ENCODE results near the gene TCP1.

TCP1 gene

DNA sequence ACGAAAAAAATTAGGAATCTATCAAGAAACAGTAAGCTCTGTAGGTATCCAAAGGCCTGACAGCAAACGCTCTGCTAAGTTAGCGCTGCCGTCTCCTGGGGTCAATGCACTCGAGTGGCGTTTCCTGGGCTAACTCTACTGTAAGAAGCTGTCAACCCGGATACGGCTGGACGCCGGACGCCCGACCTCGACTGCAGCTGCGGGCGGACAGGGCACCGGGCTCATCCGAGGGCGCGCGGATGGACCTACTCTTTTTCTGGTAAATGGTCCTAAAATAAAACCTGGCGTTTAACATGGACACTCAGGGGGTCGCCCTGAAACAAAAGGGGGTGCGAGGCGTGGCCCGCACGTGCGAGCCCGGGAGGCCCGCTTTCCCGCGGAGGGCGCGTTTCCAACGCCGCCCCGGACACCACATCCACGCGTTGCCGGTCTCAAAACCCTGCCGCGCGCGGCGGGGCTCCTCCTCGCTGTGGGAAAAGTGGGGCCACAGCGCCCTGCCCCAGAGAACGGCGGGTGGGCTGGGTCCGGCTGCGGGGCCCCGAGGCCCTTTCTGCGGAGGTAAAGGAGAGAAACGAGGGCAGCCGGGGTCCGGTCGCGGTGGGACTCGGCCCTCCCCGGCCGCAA lies 537 bp downstream of the TCP1 start:
- Histone ChIP-seq H3K9ac (peak overlapping the region; percentile 99), H3K27me3 (no peaks in the 10 kb centered on the region), H3K36me3 (peaks cover 58% of the 10 kb centered on the region), H3K4me2 (peak overlapping the region; percentile 85), H4K20me1 (peaks cover 68% of the 10 kb centered on the region), H3K4me3 (peak overlapping the region; percentile 99), H3K27ac (peak overlapping the region; percentile 97), H3K9me3 (no peaks in the 10 kb centered on the region), H3K4me1 (peaks cover 38% of the 10 kb centered on the region)
- TF ChIP-seq Cebpa-rat (IDR thresholded peaks at IDR 0.05), result no peak

- H3K9me3 ChIP-seq, result no peaks in the 10 kb centered on the region
- no peak for TF ChIP-seq Cebpa-rat (IDR thresholded peaks at IDR 0.05)
- H3K4me1 ChIP-seq, result peaks cover 38% of the 10 kb centered on the region
- H4K20me1 ChIP-seq, result peaks cover 74% of the 10 kb centered on the region
- H3K9ac ChIP-seq, result peak overlapping the region; percentile 99
- H3K36me3 ChIP-seq, result peaks cover 58% of the 10 kb centered on the region
- H3K4me3 ChIP-seq, result peak overlapping the region; percentile 99
- H3K27me3 ChIP-seq, result no peaks in the 10 kb centered on the region
- peak overlapping the region; percentile 97 for H3K27ac ChIP-seq
- H3K4me2 ChIP-seq, result peak overlapping the region; percentile 85
Observed at GRCh38 chr6:159788276-159788675, 1.1 kb downstream of the TCP1 start.

- H3K4me1 ChIP-seq, result no peaks in the 10 kb centered on the region
- no peak overlapping the region for H3K9ac ChIP-seq
- no peaks in the 10 kb centered on the region for H3K27me3 ChIP-seq
- H3K4me3 ChIP-seq, result no peak overlapping the region
- no peaks in the 10 kb centered on the region for H3K9me3 ChIP-seq
- H3K4me2 ChIP-seq, result no peak overlapping the region
- no peak overlapping the region for H3K27ac ChIP-seq
- H4K20me1 ChIP-seq, result peaks cover 59% of the 10 kb centered on the region
- no peak for TF ChIP-seq Cebpa-rat (IDR thresholded peaks at IDR 0.05)
- peaks cover 96% of the 10 kb centered on the region for H3K36me3 ChIP-seq
Observed at GRCh38 chr6:159778542-159779103, 10.8 kb downstream of the TCP1 start.

DNA sequence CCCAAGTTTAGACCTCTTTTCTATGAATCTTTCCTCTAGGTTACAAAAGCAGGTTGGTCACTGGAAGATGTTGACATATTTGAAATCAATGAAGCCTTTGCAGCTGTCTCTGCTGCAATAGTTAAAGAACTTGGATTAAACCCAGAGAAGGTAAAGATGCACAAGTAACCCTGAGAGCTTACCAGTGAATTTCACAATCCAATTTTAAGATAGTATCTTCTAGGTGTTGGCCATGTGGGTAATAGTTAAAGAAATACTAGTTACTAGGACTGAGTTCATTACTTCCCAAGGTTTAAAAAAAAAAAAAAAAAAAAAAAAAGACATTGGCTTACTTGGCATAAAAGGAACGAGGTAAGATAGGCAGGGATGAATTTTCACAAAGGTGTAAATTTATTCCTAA lies 11.3 kb downstream of the TCP1 start:
- peaks cover 54% of the 10 kb centered on the region for H4K20me1 ChIP-seq

DNA sequence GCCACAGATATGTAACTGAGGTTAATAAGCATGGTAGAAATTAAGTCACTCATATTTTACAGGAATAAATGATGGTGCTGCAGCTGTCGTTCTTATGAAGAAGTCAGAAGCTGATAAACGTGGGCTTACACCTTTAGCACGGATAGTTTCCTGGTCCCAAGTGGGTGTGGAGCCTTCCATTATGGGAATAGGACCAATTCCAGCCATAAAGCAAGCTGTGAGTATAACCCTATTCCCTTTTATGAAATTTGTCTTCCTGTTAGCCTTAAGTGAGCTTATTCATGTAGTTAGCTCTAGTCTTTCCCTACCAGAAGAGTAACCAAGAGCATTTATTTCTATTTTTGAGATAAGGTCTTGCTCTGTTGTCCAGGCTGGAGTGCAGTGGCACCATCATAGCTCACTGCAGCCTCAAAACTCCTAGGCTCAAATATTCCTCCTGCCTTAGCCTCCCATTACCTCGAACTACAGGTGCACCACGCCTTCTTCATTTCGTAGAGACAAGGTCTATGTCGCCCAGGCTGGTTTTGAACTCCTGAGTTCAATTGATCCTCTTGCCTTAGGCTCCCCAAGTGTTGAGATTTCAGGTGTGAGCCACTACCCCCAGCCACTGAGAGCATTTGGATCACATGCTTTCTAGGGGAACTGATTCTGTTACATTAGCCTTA lies 12.0 kb downstream of the TCP1 start:
- no peak overlapping the region for H3K9ac ChIP-seq
- no peak overlapping the region for H3K27ac ChIP-seq
- peaks cover 93% of the 10 kb centered on the region for H3K36me3 ChIP-seq
- no peaks in the 10 kb centered on the region for H3K4me1 ChIP-seq
- no peak overlapping the region for H3K4me3 ChIP-seq
- H3K27me3 ChIP-seq, result no peaks in the 10 kb centered on the region
- peaks cover 6% of the 10 kb centered on the region for H3K9me3 ChIP-seq
- no peak for TF ChIP-seq Cebpa-rat (IDR thresholded peaks at IDR 0.05)
- peaks cover 46% of the 10 kb centered on the region for H4K20me1 ChIP-seq
- no peak overlapping the region for H3K4me2 ChIP-seq

More for the DNA sequence above, 11.3 kb downstream of the TCP1 start:
- no peak overlapping the region for H3K27ac ChIP-seq
- H3K36me3 ChIP-seq, result peaks cover 93% of the 10 kb centered on the region
- no peaks in the 10 kb centered on the region for H3K4me1 ChIP-seq
- H3K9me3 ChIP-seq, result no peaks in the 10 kb centered on the region
- no peaks in the 10 kb centered on the region for H3K27me3 ChIP-seq
- no peak overlapping the region for H3K9ac ChIP-seq
- H3K4me2 ChIP-seq, result no peak overlapping the region
- no peak for TF ChIP-seq Cebpa-rat (IDR thresholded peaks at IDR 0.05)
- no peak overlapping the region for H3K4me3 ChIP-seq

DNA sequence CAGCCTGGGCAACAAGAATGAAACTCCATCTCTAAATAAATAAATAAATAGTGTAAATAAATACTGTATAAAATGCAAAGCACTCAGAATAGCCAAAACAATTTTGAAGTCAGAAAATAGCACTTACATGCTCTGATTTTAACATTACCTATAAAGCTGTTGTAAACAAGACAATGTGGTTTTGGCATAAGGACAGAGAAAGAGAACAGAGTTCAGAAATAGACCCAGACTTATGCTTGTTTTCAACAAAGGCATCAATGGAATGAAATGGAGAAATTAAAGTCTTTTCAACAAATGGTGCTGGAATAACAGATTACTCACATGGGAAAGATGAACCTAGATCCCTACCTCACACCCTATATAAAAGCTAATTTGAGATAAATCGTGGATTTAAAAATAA lies 17.2 kb downstream of the TCP1 start:
- TF ChIP-seq Cebpa-rat (IDR thresholded peaks at IDR 0.05), result no peak
- no peaks in the 10 kb centered on the region for H3K4me1 ChIP-seq
- H3K27ac ChIP-seq, result no peak overlapping the region
- H3K27me3 ChIP-seq, result no peaks in the 10 kb centered on the region
- no peaks in the 10 kb centered on the region for H4K20me1 ChIP-seq
- peaks cover 93% of the 10 kb centered on the region for H3K36me3 ChIP-seq
- no peak overlapping the region for H3K4me3 ChIP-seq
- peaks cover 17% of the 10 kb centered on the region for H3K9me3 ChIP-seq
- no peak overlapping the region for H3K9ac ChIP-seq
- H3K4me2 ChIP-seq, result no peak overlapping the region

- no peak overlapping the region for H3K27ac ChIP-seq
- H3K4me3 ChIP-seq, result no peak overlapping the region
- no peaks in the 10 kb centered on the region for H3K27me3 ChIP-seq
- no peaks in the 10 kb centered on the region for H3K4me1 ChIP-seq
- no peak overlapping the region for H3K9ac ChIP-seq
- no peak for TF ChIP-seq Cebpa-rat (IDR thresholded peaks at IDR 0.05)
- H3K9me3 ChIP-seq, result peaks cover 17% of the 10 kb centered on the region
- peaks cover 86% of the 10 kb centered on the region for H3K36me3 ChIP-seq
- H4K20me1 ChIP-seq, result no peaks in the 10 kb centered on the region
- no peak overlapping the region for H3K4me2 ChIP-seq
Observed at GRCh38 chr6:159769470-159769869, 19.9 kb downstream of the TCP1 start.

DNA sequence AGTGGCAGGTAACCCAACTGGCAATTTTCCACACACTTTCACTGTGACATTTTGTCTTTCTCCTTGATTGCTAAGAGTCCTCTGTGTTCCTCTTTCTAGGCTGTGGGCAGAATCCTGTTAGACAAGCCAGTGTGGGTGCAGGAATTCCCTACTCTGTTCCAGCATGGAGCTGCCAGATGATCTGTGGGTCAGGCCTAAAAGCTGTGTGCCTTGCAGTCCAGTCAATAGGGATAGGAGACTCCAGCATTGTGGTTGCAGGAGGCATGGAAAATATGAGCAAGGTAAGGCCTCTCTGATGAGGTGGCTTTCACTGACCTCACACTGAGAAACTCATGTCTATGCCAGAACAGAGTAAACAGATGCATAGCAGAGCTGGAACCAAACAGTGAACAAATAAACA lies 22.5 kb downstream of the TCP1 start:
- H3K36me3 ChIP-seq, result peaks cover 83% of the 10 kb centered on the region

DNA sequence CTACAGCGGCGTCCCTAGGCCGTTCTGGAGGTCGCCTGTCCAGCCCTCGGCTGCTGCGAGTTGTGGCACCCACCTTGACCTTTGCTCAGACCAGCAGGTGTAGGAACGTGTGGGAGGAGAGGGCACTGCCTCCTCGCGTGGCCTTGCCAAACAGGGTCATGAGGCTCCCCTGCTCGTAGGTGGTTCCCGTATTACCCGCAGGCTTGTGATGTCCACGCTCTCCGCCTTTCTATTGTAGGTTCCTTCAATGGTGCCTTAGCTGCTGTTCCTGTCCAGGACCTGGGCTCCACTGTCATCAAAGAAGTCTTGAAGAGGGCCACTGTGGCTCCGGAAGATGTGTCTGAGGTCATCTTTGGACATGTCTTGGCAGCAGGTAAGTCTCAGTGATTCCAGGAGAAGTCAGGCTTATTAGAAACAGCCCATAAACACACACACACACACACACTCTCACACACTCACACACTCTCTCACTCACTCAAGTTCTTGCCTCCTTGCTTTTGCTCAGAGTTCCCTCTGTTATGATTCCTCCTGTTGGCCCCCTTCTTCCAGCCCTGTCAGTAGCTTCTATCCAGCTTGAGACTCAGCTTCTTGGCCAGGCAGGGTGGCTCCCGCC lies 26.6 kb downstream of the TCP1 start:
- Histone ChIP-seq H4K20me1 (no peaks in the 10 kb centered on the region), H3K27ac (no peak overlapping the region), H3K4me1 (peaks cover 24% of the 10 kb centered on the region), H3K9me3 (no peaks in the 10 kb centered on the region), H3K9ac (peak overlapping the region; percentile 92), H3K4me3 (peak overlapping the region; percentile 91), H3K27me3 (no peaks in the 10 kb centered on the region), H3K36me3 (peaks cover 53% of the 10 kb centered on the region), H3K4me2 (peak overlapping the region; percentile 92)
- no peak for TF ChIP-seq Cebpa-rat (IDR thresholded peaks at IDR 0.05)

More for the DNA sequence above, 22.5 kb downstream of the TCP1 start:
- no peak overlapping the region for H3K27ac ChIP-seq
- H3K4me1 ChIP-seq, result peaks cover 10% of the 10 kb centered on the region
- H3K4me3 ChIP-seq, result no peak overlapping the region
- no peak for TF ChIP-seq Cebpa-rat (IDR thresholded peaks at IDR 0.05)
- H3K9me3 ChIP-seq, result peaks cover 7% of the 10 kb centered on the region
- no peak overlapping the region for H3K9ac ChIP-seq
- no peak overlapping the region for H3K4me2 ChIP-seq
- no peaks in the 10 kb centered on the region for H4K20me1 ChIP-seq
- H3K27me3 ChIP-seq, result no peaks in the 10 kb centered on the region
